Chondrocyte (in vitro differentiated cells): ENCODE measurements around the gene MACROD2. TPM values are rescaled to one million over a fixed set of nuclear protein-coding genes. Genes with fewer than 3 reads are reported as not detected.

Experiments
- DNase-seq: peaks from one replicate; pipeline ENCODE4 v3.0.0; 2021; ENCODE audit warnings: mixed read lengths, low spot score
- H3K27ac Mint-ChIP-seq: one replicate; pipeline ENCODE4 v1.8.0; 2021; ENCODE audit warnings: mild to moderate bottlenecking, moderate library complexity, mixed read lengths; ENCODE audit not compliant: unreplicated experiment
- H3K27me3 Mint-ChIP-seq: 2 replicates; pipeline ENCODE4 v1.8.0; 2021; ENCODE audit warnings: low read depth, mixed read lengths
- H3K36me3 Mint-ChIP-seq: 2 replicates; pipeline ENCODE4 v1.8.0; 2021; ENCODE audit warnings: low read depth, mixed read lengths
- H3K4me1 Mint-ChIP-seq: 2 replicates; pipeline ENCODE4 v1.8.0; 2021; ENCODE audit warnings: low read depth, mild to moderate bottlenecking, mixed read lengths
- H3K4me3 Mint-ChIP-seq: one replicate; pipeline ENCODE4 v1.8.0; 2021; ENCODE audit warnings: mild to moderate bottlenecking, moderate library complexity, mixed read lengths; ENCODE audit not compliant: unreplicated experiment
- H3K9me3 Mint-ChIP-seq: 2 replicates; pipeline ENCODE4 v1.8.0; 2021; ENCODE audit warnings: low read depth, mixed read lengths
- total RNA-seq: library from RNA; stranded (reverse); gene quantifications from 3 replicates; pipeline ENCODE4 v1.2.1, GENCODE V29; 2021
- TF ChIP-seq, protein P1 (sequence below): fragments of 200-600 bp; sonication (generic); IDR thresholded peaks from 2 replicates; pipeline ENCODE4 v1.5.0; 2021; ENCODE audit warnings: antibody characterized with exemption, mild to moderate bottlenecking, moderate library complexity

The MACROD2 gene
- total RNA-seq, 1 donor from 2014 or later, result 3.2 TPM

DNA sequence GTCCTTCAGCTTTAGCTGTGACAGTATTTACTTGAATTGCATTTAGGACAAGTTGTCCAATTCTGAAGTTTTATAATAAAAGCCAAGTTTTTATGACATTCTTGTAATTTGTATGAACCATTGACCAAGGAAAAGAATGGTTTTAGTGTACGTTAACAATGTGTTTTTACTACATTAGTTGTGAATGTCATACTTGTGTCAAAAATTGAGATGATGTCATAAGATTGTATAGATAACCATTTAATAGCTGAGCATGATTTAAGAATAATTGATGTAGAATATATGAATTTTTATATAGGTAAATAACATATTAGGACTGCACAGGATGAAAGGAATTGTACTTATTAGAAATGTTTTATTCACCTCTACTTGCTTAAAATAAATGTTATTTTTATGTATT is 102.9 kb downstream of the MACROD2 start:
- H3K4me1 Mint-ChIP-seq, result peaks cover 7% of the 10 kb centered on the region
- TF ChIP-seq, protein P1, sequence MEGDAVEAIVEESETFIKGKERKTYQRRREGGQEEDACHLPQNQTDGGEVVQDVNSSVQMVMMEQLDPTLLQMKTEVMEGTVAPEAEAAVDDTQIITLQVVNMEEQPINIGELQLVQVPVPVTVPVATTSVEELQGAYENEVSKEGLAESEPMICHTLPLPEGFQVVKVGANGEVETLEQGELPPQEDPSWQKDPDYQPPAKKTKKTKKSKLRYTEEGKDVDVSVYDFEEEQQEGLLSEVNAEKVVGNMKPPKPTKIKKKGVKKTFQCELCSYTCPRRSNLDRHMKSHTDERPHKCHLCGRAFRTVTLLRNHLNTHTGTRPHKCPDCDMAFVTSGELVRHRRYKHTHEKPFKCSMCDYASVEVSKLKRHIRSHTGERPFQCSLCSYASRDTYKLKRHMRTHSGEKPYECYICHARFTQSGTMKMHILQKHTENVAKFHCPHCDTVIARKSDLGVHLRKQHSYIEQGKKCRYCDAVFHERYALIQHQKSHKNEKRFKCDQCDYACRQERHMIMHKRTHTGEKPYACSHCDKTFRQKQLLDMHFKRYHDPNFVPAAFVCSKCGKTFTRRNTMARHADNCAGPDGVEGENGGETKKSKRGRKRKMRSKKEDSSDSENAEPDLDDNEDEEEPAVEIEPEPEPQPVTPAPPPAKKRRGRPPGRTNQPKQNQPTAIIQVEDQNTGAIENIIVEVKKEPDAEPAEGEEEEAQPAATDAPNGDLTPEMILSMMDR, result no peak
- no peak overlapping the region for H3K27ac Mint-ChIP-seq
- DNase-seq, result no peak
- H3K27me3 Mint-ChIP-seq, result peaks cover 4% of the 10 kb centered on the region
- no peaks in the 10 kb centered on the region for H3K9me3 Mint-ChIP-seq
- H3K4me3 Mint-ChIP-seq, result no peak overlapping the region
- no peaks in the 10 kb centered on the region for H3K36me3 Mint-ChIP-seq

DNA sequence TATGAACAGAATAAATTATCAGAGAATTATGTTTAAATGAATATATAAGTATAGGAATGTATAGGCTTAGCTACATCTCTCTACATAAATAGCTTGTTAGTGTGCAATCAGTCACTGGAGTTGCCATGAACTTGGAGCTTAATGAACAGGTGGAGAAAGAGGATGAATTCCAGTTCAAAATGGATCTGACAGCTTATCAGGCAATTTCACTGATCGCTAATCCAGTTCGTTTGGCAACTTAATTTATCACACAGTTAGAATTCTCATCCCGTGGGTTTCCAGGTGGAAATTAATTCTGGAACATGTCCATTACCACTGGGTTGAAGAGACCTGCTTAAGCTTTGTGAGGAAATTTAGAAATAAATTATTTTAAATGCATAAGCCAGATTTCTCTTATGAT is 118.1 kb downstream of the MACROD2 start:
- Mint-ChIP-seq H3K27ac (no peak overlapping the region), H3K4me3 (no peak overlapping the region), H3K36me3 (no peaks in the 10 kb centered on the region), H3K9me3 (peaks cover 37% of the 10 kb centered on the region), H3K27me3 (peaks cover 10% of the 10 kb centered on the region), H3K4me1 (no peaks in the 10 kb centered on the region)
- no peak for DNase-seq
- TF ChIP-seq, protein P1, result no peak

DNA sequence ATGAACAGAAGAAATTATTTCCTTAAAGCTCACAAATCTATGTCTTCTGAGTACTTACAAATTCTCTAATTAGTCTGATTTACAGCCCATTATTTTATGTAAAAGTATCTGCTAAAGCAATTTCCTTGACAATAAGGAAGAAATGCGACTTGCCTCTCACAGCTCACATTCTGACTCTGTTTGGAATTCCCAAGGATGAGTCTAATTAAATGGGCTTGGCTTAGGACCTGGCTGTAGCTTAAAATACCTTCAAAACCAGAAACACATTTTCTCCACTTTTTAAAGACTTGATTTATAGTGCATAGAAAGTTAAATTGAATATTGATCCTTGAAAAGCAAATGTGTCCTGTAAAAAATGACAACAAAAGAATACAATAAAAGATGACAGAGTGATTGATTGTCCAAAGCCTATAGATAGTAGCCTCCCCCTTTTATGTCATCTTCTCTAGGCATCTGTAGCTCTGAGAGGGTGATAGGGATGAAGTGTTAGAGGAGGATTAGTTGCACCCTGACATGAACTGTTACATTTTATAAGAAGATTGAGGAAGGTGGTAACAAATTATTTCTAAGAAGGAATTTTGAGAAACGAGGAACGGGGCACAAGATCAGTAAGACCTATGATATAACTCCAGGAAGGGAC is 118.9 kb downstream of the MACROD2 start:
- Mint-ChIP-seq H3K36me3 (no peaks in the 10 kb centered on the region), H3K27ac (no peak overlapping the region), H3K27me3 (peaks cover 10% of the 10 kb centered on the region), H3K4me3 (no peak overlapping the region), H3K4me1 (no peaks in the 10 kb centered on the region), H3K9me3 (peaks cover 30% of the 10 kb centered on the region)
- TF ChIP-seq, protein P1, result no peak
- no peak for DNase-seq

DNA sequence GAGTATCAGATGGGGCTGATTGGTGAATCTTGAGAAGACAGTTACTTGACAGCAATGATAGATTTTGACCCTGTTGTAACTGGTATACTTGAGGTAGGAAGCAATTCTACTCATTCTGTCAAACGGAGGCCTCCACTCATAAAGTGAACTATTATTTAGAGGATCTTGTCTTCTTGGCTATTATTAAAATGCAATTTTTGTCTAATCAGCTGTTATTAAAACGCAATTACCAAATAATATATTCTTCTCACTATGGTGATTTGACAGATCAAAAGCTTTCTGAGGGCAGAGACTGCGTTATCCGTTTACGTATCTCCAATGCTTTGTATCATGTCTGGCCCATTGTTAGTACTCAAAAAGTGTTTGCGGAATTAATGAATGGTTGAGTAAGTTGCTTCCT is 120.7 kb downstream of the MACROD2 start:
- H3K4me1 Mint-ChIP-seq, result no peaks in the 10 kb centered on the region
- peaks cover 10% of the 10 kb centered on the region for H3K27me3 Mint-ChIP-seq

DNA sequence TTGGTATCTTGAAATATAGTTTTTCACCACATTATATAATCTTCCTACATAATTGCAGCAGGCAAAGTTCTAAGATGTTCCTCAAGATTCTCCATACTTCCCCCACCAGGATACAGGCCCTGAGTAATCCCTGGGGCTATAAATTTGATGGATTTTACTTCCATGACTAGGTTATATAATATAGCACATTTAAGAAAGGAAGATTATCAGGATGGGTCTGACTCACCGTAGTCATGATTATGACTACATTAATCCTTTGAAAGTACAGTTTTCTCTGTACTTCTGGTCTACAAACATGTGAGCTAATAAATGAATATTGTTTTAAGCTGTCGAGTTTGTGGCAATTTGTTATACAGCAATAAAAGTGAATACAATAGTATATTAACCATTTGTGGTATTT is 122.5 kb downstream of the MACROD2 start:
- no peak for DNase-seq
- no peak overlapping the region for H3K4me3 Mint-ChIP-seq
- H3K9me3 Mint-ChIP-seq, result peaks cover 8% of the 10 kb centered on the region
- H3K27me3 Mint-ChIP-seq, result peaks cover 7% of the 10 kb centered on the region
- no peaks in the 10 kb centered on the region for H3K4me1 Mint-ChIP-seq
- TF ChIP-seq, protein P1, result no peak
- H3K36me3 Mint-ChIP-seq, result no peaks in the 10 kb centered on the region
- H3K27ac Mint-ChIP-seq, result no peak overlapping the region

More for the DNA sequence above, 120.7 kb downstream of the MACROD2 start:
- DNase-seq, result no peak
- Mint-ChIP-seq H3K27ac (no peak overlapping the region), H3K9me3 (peaks cover 12% of the 10 kb centered on the region), H3K4me3 (no peak overlapping the region), H3K36me3 (no peaks in the 10 kb centered on the region)
- TF ChIP-seq, protein P1, result no peak
